Femur (tissue), 1 donor: ENCODE data around the gene SNRK.
"Not testable (repeated sequence)": the region's sequence is repeated elsewhere in the genome, so short reads cannot be mapped to it uniquely, and the experiment has no call there.

ENCODE experiments used
- DNase-seq: peaks from one replicate; pipeline ENCODE4 v3.0.0-alpha.2; 2017

SNRK gene

DNA sequence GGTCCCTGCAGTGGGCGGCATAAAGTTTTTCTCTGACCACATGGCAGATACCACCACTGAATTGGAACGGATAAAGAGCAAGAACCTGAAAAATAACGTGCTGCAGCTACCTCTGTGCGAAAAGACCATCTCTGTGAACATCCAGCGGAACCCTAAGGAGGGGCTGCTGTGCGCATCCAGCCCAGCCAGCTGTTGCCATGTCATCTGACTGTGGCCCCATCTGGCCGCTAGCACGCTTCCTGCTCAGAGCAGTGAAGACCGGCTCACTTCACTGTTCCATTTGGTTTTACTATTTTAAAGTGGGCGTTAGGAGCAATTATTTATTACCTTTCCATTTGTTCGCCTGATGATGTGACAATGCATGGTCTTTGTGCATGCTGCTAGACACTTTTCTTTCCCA, 62.0 kb downstream of the SNRK start:
- no peak for DNase-seq

DNA sequence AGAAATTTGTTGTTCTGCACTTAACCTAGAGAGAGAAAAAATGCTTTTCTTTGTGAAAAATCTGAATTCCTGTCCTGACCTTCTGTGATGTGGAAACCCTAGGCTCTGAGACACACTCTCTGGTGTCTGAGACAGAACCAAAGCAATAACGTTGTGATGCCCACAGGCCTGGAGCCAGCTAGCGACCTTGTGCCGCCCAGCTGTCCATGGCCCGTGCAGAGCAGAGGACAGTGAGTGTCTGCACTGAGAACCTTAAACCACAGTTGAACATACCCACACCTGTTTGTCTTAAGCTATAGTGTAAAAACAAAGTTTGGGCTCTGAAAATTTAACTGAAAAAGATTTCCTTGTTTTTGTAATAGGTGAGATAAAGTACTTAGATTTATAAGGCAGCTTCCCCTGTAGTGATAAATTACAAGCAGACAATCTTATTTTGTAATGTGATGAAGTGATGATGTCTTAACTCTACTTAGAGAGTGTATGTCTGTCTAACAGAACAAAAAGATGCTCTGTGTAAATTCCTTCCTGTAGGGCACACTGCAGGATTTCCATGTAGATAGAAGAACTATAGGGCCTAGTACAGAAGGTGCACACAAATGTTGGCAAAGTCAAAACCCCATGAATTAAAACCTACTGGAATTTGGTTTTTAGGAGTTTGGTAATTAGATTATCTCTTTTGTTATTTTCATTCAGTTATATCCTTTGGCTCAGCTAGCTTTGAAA, 62.7 kb downstream of the SNRK start:
- no peak for DNase-seq

DNA sequence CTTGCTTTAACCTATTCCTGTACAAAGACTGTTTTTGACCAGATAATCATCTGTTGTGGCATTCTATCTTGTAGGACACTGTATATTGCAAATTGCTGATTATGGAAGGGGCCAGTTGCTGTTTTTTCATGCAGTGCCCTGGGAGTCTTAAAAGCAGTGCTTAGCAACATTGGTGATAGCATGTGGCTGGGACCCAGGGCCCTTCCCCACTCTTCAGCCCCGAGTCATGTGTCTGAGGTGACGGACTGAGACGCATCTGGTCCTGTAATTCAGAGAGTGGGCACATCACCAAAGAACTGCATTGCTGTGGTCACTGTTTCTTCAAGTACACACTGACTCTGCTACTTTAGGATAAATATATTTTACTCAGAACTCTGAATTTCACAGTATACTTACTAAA, 63.4 kb downstream of the SNRK start:
- peak; percentile 50 for DNase-seq

DNA sequence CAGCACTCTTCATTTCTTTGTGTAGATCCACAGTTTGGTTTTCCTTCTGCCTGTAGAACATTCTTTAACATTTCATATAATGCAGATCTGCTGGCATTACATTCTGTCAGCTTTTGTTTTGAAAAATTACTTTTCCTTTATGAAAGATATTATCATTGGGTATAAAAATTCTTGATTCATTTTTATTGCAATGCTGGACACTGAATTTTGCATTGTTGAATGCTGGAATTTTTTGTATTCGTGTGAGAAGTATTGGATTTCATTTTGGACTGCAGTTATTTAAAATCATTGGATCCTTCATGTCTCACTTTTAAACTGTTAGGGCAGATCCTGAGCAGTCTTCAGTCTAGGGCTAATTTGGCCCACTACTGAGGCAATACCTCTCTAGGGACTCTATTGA, 67.1 kb downstream of the SNRK start:
- no peak for DNase-seq

DNA sequence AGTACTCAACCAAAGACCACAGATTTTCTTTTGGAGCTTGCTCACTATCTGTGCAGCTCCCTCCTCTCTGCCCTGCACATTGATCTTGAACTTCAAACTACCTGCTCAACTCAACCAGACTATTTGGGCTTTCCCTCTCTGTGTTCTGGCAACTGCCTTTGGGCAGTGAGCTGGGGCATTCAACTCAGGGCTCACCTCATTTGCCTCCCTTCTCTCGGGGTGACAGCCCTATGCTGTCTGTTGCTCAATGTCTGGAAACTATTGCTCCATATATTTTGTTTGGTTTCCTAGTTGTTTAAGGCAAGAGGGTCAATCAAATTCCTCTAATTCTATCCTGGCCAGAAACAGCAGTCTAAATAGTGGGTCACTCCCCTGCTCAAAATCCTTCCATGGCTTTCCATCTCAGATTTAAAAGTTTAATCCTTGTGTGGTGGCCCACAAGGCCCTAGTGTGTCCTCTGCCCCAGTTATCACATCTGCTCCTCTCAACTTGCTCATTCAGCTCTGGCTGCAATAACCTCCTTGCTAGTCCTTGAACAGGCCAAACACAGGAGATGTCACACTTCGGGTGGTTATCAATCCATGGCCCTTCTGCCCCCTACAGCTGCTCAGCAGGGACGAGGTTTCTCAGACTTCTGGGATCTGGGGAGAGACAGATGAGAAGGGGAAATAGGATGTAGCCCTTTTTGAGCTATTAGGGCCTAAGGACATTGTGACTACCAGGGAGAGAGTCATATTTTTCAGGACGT, 67.8 kb downstream of the SNRK start:
- DNase-seq, result no peak

DNA sequence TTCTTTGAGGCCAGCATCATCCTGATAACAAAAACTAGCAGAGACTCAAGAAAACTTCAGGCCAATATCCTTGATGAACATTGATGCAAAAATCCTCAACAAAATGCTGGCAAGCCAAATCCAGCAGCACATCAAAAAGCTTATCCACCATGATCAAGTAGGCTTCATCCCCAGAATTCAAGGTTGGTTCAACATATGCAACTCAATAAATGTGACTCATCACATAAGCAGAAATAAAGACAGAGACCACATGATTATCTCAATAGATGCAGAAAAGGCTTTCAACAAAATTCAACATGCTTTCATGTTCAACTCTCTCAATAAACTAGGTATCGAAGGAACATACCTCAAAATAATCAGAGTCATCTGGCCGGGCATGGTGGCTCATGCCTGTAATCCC, 69.7 kb downstream of the SNRK start:
- DNase-seq, result not testable (repeated sequence)

DNA sequence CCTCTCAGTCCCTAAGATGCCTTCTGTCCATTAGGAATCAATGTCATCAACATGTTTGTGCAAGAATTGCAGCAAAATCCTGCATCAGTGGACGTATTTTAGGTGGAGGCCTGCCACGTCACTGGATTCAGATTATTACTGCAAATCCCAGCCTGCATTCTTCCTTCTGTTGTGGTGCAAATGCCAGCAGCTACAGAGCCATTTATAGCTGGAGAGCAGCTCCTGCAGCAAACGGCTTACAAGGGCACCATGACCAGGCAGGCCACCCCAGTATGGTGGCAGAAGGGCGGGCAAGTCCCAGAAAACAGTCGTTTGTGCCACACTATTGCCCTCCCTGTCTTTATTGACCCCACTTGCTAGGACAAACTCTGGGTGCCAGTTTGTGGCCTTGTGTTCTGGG, 74.7 kb downstream of the SNRK start:
- DNase-seq, result no peak

DNA sequence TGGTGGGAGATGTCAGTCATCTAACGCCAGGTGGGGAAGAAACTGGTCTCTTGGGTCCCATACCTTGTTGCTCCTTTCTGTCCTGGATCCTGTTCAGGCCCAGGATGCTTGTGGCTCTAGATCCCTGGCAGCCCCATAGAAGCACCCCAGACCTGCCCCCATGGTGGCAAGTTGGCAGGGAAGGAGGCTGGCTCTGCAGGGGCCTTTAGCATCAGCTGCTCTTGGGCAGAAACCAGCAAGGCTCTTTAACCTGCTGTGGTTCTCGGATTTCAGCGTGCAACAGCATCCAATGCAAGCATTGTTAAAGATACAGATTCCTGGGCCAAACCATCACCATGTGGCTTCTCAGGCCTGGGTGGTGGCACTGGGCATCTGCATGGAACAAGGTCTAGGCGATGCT, 75.8 kb downstream of the SNRK start:
- DNase-seq, result no peak

DNA sequence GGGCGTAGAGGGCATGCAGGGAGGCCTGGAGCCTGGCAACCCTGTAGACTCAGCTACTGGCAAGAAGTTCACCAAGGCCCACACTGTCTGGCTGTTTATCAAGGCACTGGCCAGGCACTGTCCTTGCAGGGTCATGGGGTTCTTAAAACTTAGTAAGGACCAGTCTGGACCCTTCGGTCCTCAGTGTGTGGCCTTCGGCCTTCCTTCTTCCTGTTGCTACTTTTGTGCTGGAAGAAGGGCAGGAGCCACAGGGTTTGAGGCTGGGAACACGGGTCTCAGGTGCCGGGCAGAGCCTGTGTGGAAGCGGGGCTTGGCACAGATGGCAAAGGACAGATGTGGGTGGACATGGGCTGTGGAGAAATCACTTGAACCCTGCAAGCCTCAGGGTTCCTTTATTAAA, 76.6 kb downstream of the SNRK start:
- no peak for DNase-seq

DNA sequence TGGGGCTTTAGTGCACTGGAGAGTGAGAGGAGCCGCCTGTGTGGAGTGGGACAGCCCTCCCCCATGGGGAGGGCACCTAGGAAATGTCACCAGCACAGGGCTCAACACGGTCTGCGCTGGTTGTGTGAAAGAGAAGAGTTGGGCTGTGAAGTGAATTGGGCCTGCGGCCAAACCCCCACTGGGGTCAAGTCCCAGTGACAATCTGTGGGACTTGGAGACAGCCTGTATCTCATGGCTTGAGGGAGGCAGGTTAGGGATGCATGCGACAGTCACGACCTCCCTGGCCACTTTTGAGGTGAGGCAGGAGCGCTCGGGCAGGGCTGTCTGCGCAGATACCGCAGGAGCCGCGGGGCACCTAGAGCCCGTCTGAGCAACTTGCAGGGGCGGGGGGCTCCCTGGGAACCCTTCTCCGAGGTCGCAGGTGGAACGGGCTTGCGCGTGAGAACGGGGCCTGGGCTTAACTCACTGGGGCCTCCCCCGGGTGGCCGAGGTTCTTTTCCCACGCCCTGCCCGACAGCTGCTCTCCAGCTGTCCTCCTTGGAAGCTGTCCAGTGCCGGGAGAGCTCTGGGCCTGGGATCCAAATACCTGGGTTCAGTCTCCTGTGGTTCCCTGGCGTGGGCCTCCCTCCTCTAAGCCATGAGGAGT, 77.4 kb downstream of the SNRK start:
- DNase-seq, result peak; percentile 72

DNA sequence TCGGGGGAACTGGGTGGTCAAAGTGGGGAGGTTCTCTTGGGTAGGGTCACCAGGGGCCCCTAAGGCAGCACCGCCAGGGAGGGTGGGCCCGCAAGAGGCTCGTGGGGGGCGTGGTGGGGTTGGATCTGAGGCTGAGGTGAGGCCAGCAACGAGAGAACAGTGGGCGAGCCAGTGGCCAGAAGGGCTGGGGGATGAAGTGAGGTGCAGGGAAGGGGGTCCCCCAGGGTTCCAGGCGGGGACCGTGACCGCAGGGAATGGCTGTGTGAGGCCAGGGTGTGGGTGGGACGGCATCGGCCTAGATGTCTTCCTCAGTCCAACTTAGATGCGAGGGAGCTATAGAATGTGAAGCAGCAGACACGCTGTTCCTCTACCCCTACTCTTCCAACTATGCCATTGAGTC, 78.2 kb downstream of the SNRK start:
- no peak for DNase-seq

DNA sequence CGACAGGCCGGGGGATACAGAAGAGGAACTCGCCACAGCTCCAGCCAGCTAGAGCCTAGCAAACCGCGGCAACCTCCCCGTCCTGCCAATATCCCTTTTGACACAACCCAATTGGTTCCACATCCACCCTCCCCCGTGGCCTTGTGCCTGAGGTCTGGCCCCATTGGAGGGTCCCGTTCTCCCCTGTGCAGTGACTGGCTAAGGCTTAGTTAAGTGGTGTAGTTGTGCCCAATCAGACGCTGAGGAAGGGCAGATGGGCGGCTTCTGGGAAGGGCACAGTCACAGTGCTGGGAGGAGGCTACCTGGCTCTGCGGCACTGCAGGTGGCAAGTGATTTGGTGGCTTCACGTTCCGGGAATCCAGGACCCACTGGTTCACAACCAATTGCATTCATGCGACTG, 78.6 kb downstream of the SNRK start:
- DNase-seq, result no peak

DNA sequence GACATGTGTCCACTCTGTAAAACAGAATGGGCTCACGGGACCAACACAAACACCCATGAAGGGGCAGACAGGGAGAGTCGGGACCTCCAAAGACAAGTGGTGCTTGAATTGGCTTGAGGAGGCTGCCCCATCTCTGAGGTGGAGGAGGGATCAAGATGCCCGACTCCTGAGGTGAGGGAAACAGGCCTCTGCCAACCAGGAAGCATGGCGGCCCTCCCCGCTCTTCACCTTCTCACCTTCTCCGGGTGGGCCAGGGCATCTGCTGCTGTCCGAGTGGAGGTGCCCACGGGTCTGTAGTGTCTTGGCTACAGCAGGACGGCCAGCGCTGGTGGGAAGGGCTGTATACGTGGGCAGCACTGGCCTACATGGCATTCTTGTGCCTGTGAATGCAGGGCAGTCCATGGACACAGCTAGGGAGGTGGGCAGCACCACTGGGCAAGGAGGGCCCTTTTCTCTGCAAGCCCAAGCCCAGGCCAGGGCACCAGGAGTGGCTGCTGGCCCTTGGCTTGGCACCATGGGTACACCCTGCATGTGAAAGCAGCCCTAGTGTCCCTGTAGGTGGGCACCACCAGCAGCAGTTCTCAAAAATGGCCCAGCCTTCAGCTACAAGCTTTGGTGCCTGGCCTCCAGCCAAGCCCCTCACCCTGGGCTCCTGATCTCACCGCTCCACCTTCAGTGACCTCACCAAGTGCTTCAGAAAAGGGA, 79.4 kb downstream of the SNRK start:
- DNase-seq, result no peak

DNA sequence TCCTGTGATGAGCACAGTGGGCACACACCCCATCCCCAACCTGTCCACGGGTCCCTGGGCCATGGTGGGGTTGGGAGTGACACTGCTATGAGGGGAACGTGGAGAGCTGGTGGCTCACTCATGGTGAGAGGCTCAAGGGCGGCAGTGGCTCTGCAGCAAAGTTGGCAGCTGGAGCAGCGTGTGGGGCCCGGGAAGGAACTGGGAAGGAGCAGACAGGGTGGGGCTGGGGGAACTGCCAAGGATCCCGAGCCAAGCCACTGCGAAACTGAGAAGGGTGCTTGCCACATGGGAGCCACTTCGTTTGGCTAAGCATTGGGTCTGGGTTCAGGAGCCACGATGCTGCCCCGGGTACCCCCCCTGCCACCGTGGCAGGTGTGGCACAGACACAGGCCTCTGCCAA, 80.1 kb downstream of the SNRK start:
- no peak for DNase-seq

DNA sequence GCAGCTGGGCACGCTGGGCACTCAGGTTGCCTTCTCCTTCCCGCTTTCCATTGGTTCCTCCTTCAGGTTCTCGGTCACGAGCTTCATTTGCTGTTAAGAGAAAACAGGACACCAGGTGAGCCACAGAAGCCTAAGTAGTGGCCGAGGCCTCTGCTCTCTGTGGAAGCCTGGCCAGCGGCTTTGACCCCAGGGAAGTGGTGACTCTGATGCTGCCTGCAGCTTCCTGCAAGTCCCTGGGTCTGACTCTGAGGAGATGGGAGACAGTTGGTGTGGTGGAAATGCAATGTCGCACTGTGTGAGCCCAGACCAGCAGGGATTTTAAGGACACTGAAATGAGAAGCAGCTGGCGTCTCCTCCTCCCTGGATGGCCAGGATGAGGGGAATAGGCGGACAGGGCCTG, 80.5 kb downstream of the SNRK start:
- no peak for DNase-seq

DNA sequence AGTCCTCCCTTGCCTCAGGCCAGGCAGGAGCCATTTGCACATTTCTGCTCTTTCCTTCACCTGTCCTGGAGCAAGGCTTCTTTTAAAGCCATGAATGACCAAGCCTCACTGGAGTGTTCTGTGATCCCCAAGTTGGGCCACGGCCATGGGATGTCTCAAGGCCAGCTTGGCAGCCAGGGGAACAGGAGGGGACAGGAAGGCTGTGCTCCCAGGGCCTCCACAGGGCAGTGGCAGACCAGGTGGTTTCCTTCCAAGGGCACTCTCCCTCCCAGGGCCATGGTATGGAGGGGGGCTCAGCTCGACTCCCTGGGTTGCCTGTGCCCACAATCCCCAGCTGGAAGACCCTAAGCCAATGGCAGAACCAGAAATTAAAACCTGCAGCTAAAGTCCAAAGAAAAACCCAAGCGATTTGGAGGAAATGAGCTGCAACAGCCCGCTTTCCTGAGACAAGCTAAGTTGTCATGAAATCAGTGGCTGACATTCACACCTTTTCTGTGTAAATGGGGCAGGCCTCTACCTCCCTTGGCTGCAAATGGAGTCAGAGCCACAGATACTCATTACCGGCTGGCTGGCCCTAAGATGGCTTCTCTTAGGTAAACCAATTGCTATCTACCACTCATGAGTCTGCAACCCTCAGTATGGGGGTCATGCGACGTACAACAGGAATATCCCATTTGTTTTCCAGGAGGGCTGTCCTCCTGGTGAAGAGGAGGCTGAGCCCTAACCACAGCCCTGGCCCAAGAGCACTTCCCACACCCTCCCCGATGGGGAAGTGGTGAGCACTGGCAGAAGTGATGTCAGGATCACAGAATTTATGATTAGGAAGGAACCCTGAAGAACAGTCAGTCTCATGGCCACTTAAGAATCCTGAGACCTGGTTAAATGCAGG, 83.3 kb downstream of the SNRK start:
- DNase-seq, result no peak

DNA sequence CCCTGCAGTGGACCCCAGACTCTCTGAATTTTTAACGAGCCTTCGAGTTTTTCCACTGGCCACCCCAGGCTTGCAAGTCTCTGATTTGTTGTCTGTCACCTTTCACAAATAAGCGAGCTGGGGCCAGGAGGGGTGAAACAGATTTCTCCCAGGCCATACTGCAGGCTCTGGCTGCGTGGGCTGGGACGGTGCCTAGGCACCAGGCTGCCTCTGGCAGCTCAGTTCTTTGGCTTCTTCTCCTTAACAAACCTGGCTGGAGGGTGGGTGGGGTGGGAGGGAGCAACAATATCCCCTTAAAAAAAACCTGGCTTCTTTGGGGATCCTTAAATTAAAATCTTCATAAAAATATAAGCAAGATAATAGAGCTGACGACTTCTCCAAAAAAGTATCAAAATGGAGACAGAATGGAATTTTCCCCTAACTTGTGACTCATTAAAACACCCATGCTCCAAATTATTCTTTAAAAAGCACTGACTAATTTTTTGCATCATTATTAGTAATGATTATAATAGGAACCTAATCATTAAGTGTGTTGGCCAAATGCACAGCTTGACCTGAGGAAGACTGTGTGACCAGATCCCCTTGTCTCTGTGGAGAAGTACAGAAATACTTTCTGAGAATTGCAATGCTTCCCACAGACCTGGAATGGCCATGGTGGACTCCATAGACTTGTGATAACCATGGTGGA, 84.1 kb downstream of the SNRK start:
- DNase-seq, result no peak

DNA sequence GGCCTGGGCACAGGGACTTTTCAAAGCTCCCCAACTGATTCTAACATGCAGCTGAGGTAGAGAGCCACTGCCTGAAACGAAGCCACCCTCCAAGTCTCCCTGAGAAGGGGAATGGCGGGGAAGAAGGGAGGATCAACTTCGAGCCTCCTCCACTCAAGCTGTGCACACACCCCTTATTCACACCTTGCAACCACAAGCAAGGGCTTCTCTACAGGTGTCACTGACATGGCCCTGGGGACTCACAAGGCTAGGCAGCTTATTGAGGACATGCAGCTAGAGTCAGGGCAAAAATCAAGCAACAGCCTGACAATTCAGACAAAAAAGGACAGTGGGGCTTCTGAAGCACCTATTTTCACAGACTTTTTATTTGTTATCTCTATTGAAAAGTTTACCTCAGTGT, 85.2 kb downstream of the SNRK start:
- no peak for DNase-seq

DNA sequence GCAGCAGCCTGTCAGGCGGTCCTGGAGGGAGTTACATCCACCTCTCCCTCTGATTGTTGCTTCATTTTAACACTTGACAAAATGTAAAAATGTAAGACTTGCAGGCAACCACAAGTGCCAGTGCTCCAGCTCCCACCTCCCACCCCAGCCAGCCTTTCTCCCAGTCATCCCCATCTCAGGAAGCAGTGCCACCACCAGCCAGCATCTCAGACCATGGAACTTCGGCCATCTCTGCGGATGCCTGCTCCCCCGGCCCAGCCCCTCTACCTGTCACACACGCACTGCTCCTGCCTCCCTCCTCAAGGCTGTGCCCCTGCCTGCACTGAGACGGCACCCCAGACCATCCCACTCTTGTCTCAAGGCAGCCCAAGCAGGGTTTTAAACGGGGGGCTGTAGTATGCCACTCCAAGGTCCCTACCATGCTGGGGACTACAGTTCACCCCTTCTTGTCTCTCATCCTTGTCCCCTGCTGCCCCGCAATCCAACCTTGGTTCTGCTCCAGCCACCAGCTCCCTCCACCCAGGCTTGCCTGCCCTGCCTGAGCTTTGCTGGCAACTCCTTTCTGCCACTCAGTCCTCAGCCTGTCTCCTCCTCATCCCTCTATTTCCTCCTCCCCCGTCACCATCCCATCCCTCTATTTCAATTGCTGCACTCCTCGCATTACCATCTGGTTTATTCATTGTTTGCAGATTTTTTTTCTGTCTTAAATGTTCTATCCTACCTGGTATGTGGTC, 85.8 kb downstream of the SNRK start:
- no peak for DNase-seq

DNA sequence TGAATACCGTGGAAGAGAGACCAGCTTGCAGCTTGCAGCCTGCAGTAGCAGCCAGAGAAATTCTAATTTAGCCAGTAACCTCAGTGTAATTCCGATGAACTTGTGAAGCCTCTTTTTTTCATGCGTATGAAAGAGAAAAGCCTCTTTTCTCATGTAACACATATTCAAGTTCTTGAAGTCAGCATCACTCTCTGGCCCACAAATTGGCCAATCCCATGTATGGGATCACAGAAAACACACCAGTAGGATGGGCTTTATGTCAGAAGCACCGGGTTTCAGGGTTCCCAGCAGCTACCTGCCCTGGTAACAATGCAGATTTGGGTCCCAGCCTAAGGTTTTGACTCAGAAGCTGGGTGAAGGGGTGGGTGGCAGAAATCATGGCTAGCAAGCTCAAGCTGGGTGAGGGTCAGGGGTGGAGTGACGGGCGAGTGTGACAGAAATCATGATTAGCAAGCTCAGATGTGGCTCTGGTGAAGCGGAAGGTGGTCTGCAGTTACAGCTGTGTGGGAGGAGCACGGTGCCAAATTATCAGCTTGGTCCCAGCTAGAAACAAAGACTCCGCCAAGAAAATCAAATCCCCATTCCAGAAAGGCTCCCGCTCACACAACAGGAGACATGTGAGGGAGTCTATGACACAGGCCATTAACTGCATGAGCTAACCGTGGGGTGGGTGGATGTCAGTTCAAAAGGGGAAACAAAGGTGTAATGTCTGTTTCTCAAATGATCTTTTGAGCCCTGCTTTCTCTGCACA, 86.6 kb downstream of the SNRK start:
- no peak for DNase-seq

DNA sequence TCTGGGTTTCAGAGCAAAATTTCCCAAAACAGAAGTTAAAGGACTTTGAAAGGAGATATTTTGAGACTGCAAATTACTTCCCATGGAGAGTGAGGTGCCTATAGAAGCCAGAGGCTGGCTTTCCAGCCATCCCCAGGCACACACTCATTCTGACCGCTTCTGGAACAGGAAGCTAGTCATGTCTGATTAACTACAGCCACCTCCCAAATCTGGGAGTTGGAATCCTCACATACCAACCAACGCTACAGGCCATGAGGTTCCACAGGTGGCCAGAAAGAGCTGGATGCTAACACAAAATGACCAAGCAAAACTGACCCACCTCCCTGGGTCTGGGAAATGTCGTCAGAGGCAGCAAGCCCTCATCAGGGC, 87.2 kb downstream of the SNRK start:
- DNase-seq, result no peak
